HS-27A (cell line): ENCODE measurements around the gene GAREM2.

Experiments used
- DNase-seq: peaks from one replicate; pipeline ENCODE4 v3.0.0-alpha.2; 2012; ENCODE audit warnings: low read depth, missing footprints

GAREM2 gene

GRCh38 chr2:26187537-26188104 lies 14.7 kb downstream of the GAREM2 start:
- no peak for DNase-seq

GRCh38 chr2:26189123-26189522 lies 16.2 kb downstream of the GAREM2 start:
- no peak for DNase-seq

DNA sequence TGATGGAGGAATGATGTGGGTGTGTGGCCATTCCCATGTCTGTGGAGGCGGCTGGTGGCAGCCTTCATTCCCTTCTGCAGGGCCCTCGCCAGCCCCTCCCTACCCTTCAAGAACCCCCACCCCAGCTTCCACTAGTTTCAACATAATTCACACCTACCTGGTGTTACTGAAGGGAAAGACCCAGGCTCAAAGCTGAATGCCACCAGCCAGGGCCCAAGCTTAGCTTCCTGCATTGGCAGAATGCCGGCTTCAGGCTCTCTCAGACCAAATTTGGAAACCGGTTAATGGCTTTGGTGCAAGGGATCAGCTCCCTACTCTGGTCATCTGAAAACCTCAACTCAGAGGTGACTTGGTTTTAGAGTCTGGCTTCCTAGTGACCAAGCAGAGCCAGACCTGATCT lies 16.9 kb downstream of the GAREM2 start:
- no peak for DNase-seq

- DNase-seq, result no peak
Observed at GRCh38 chr2:26190369-26190768, 17.5 kb downstream of the GAREM2 start.

- no peak for DNase-seq
Observed at GRCh38 chr2:26191316-26192159, 18.6 kb downstream of the GAREM2 start.

- DNase-seq, result no peak
Observed at GRCh38 chr2:26193578-26194231, 20.8 kb downstream of the GAREM2 start.

- no peak for DNase-seq
Observed at GRCh38 chr2:26195040-26195984, 22.4 kb downstream of the GAREM2 start.

DNA sequence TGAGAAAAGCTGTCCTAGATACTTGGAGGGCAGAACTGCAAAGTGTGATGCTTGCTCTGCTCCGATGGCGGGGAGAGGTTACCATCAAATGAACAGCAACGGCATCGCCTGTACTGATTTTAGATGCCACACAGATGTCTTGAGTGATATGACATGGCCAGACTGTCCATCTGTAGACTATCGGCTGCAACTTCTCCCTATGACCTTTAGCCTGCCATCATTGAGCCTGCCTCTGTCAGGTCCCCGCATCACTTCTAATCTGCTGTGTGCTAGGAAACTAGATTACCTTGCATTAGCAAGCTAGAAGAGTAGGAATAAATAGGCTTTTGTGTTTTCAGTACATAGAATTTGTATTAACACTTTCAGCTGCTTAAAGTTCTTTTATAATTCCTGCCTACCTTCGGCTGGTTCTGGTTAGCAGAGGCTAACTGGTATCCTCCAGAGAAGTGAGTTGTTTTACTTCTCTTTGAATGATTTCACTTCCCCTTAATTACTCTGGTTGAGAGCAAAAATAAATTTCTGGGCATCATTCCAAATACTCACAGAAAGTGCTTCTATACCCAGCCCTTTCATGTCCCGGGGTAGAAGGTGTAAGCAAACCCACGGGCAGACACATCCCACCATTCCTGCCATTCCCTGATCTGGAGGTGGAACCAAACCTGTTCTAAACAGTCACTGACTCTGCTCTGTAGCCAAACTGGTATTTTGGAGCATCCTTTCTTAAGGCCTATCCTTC lies 24.0 kb downstream of the GAREM2 start:
- DNase-seq, result no peak

GRCh38 chr2:26197516-26197915 lies 24.6 kb downstream of the GAREM2 start:
- DNase-seq, result no peak

DNA sequence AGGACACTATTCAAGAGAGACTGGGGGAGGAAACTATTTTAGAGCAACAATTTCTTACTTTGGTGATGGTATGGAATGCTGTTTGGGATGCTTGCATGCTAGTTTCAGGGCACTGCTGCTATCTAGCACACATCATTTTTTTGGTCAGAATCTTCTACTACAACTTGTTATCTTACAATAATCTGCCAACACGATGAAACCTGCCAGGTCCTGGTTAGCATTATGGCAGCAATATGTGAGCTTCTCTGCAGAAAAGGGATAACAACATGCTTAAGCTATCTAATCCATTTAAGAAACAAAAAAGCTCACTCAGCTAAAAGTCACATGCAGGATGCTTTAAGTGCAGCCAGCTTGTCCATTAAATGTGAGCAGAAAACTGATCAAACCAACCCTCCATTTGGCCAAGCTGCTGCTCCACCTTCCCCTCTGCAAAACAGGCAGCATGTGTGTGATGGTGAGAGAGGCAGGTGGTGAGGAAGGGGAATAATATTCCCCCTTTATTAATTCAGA lies 30.1 kb downstream of the GAREM2 start:
- DNase-seq, result no peak

DNA sequence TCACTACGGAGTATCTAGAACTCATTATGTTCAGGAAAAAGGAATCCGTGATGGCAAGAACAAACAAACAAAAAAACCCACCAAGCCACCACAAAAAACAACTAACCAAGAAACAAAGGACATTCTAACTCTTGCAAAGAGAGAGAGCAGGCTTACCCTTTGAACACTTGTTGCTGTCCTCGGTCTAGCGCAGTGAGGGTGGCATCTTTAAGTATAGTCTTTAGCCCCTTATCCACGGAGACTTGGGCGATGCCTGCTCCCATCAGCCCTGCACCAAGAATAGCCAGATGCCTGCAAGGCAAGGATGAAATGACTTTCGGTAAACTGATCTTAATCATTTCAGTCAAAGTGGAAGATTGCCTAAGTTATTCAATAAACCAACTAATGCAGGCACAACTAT lies 31.0 kb downstream of the GAREM2 start:
- DNase-seq, result no peak

- no peak for DNase-seq
Observed at GRCh38 chr2:26212011-26212410, 39.1 kb downstream of the GAREM2 start.

GRCh38 chr2:26214759-26215158 lies 41.9 kb downstream of the GAREM2 start:
- no peak for DNase-seq

DNA sequence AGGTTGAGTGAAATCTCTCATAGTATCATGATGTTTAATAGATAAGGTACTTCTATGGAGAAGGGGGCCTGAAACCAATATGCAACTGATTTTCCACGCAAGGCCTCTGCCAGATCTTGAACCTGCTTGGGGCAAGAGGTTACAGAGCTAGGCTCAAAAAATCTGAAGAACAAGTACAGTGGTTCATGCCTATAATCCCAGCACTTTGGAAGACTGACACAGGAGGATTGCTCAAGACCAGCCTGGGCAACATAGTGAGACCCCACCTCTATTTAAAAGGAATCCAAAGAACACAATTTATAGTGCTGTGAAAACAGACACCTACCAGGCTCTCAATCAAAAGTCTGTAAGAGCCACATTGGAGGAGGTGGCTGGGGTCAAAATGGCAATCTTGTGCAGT lies 42.9 kb downstream of the GAREM2 start:
- DNase-seq, result no peak

- no peak for DNase-seq
Observed at GRCh38 chr2:26216587-26216986, 43.7 kb downstream of the GAREM2 start.

DNA sequence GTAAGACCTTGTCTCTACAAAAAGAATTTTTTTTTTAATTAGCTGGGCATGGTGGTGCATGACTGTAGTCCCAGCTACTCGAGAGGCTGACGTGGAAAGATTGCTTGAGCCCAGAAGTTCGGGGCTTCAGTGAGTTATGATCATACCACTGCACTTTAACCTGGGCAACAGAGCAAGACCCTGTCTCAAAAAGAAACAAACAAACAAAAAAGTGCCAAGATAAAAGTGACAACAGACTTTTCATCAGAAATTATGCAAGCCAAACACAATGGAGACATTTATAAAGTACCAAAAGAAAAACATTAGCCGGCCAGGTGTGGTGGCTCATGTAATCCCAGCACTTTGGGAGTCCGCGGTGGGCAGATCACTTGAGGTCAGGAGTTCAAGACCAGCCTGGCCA lies 44.8 kb downstream of the GAREM2 start:
- DNase-seq, result no peak

DNA sequence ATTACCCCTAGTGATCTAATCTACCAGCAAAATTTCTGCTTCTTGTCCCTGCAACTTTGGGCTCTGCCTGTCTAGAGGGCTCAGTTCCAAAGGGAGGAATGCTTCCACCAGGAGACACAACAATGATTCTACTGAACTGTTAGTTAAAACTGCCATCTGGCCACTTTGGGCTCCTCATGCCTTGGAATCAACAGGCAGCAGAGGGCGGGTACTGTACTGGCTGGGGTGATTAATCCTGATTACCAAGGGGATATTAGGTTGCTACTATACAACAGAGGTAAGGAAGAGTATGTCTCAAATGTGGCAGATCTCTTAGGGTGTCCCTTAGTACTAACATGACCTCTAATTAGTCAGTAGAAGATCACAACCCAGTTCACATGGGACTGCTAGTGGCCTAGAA lies 50.1 kb downstream of the GAREM2 start:
- no peak for DNase-seq

GRCh38 chr2:26224095-26224494 lies 51.2 kb downstream of the GAREM2 start:
- no peak for DNase-seq

- DNase-seq, result no peak
Observed at GRCh38 chr2:26229595-26229994, 56.7 kb downstream of the GAREM2 start.

DNA sequence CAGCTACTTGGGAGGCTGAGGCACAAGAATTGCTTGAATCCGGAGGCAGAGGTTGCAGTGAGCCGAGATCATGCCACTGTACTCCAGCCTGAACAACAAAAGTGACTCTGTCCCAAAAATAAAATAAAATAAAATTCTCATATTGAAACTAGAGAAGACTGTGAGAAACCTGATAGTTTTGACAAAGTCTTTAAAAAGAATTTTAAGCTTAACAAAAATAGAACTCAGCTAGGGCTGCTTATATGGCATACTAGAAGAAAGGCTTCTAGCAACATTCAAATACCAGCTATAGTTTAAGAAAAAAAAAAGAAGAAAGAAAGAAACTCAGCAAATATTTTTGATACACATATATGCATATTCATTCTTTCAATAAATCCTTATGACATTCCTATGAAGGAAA lies 57.9 kb downstream of the GAREM2 start:
- no peak for DNase-seq

GRCh38 chr2:26235089-26235488 lies 62.2 kb downstream of the GAREM2 start:
- DNase-seq, result no peak
